ACC112 (cell line): ENCODE results near the gene RFTN1.

Source experiments
- H2AFZ ChIP-seq: fragments of 200-600 bp; sonication (generic); one replicate; pipeline ENCODE4 v1.6.0; 2017; ENCODE audit warnings: antibody characterized with exemption, low read length; ENCODE audit not compliant: unreplicated experiment
- H3K27ac ChIP-seq: fragments of 200-600 bp; sonication (generic); 2 replicates; pipeline ENCODE4 v1.5.1; 2014; ENCODE audit warnings: low read depth, mild to moderate bottlenecking, antibody characterized with exemption, low read length, moderate library complexity
- H3K27me3 ChIP-seq: fragments of 200-600 bp; sonication (generic); 2 replicates; pipeline ENCODE4 v1.6.1; 2014; ENCODE audit warnings: mild to moderate bottlenecking, antibody characterized with exemption, low read length, moderate library complexity, mixed read lengths; ENCODE audit not compliant: insufficient read depth
- H3K36me3 ChIP-seq: fragments of 200-600 bp; sonication (generic); 2 replicates; pipeline ENCODE4 v1.6.1; 2016; ENCODE audit warnings: mild to moderate bottlenecking, antibody characterized with exemption, low read length, moderate library complexity, mixed read lengths; ENCODE audit not compliant: insufficient read depth
- H3K4me1 ChIP-seq: fragments of 200-600 bp; sonication (generic); one replicate; pipeline ENCODE4 v1.6.1; 2016; ENCODE audit warnings: low read length, mixed read lengths; ENCODE audit not compliant: insufficient read depth, unreplicated experiment, control insufficient read depth
- H3K4me3 ChIP-seq: fragments of 200-600 bp; sonication (generic); 2 replicates; pipeline ENCODE4 v1.5.1; 2014; ENCODE audit warnings: mild to moderate bottlenecking, low read depth, low read length
- H3K79me2 ChIP-seq: fragments of 200-600 bp; sonication (generic); one replicate; pipeline ENCODE4 v1.6.0; 2016; ENCODE audit warnings: low read length; ENCODE audit not compliant: control insufficient read depth, unreplicated experiment, insufficient read depth

Gene RFTN1

GRCh38 chr3:16277471-16277870 is 236.0 kb downstream of the RFTN1 start:
- H2AFZ ChIP-seq, result no peak overlapping the region
- H3K36me3 ChIP-seq, result no peaks in the 10 kb centered on the region; the same call in 1 of the 2 replicates
- no peak overlapping the region for H3K4me3 ChIP-seq
- no peaks in the 10 kb centered on the region for H3K4me1 ChIP-seq
- H3K79me2 ChIP-seq, result no peaks in the 10 kb centered on the region
- H3K27me3 ChIP-seq, result no peaks in the 10 kb centered on the region
- H3K27ac ChIP-seq, result no peak overlapping the region

DNA sequence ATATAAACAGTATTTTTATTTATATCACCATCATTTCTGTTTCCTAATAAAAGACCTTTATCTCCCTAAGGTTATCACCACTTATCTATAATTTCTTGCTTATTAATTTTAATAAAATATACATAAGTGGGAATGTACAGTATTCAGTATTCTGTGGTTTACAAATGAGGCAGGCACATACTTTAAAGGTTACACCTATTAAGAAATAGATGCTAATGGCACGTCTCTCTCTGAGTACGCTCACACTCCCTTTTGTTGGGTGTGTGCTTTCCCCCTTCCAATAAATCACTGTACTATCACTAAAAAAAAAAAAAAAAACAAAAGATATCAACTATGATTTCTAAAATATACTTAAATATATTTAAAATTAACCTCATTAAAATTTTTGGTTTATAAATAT is 239.6 kb downstream of the RFTN1 start:
- no peak overlapping the region for H3K4me3 ChIP-seq
- no peak overlapping the region for H2AFZ ChIP-seq
- peaks cover 7% of the 10 kb centered on the region; the same call in 1 of the 2 replicates for H3K36me3 ChIP-seq
- H3K79me2 ChIP-seq, result peaks cover under 1% of the 10 kb centered on the region
- no peaks in the 10 kb centered on the region for H3K27me3 ChIP-seq
- no peak overlapping the region for H3K27ac ChIP-seq
- no peaks in the 10 kb centered on the region for H3K4me1 ChIP-seq

GRCh38 chr3:16272588-16272987 is 240.9 kb downstream of the RFTN1 start:
- H3K4me1 ChIP-seq, result no peaks in the 10 kb centered on the region
- H2AFZ ChIP-seq, result no peak overlapping the region
- peaks cover 7% of the 10 kb centered on the region for H3K79me2 ChIP-seq
- no peak overlapping the region for H3K27ac ChIP-seq
- H3K27me3 ChIP-seq, result no peaks in the 10 kb centered on the region
- peaks cover 7% of the 10 kb centered on the region; the same call in 1 of the 2 replicates for H3K36me3 ChIP-seq
- no peak overlapping the region for H3K4me3 ChIP-seq

DNA sequence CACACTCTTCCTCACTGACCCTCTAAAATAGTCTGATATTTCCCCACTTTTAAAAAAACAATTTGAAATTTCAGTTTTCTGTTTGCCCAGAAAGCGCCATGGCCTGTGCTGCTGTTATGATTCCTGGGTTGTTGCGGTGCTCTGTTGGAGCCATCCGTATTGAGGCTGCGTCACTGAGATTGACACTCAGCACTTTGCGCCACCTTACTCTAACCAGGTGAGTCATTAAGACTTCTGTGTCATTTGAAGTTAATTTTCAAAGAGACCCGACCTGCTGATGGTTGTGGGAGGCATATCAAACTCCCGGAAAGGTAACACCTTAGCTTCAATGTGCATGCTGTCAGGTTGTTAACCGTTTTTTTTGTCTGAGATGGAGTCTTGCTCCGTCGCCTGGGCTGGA is 242.6 kb downstream of the RFTN1 start:
- H3K27me3 ChIP-seq, result no peaks in the 10 kb centered on the region
- H3K4me1 ChIP-seq, result peaks cover 17% of the 10 kb centered on the region
- H3K79me2 ChIP-seq, result peaks cover 22% of the 10 kb centered on the region
- no peak overlapping the region for H2AFZ ChIP-seq
- 0 out of 2 replicates have a peak, but pooled peaks cover 7% of the 10 kb centered on the region for H3K36me3 ChIP-seq
- H3K27ac ChIP-seq, result no peak overlapping the region
- no peak overlapping the region for H3K4me3 ChIP-seq

- Histone ChIP-seq H3K79me2 (peaks cover 59% of the 10 kb centered on the region), H3K27ac (no peak overlapping the region), H3K4me1 (peaks cover 29% of the 10 kb centered on the region), H3K36me3 (0 out of 2 replicates have a peak, but pooled peaks cover 2% of the 10 kb centered on the region), H3K4me3 (peak overlapping the region; percentile 100), H2AFZ (no peak overlapping the region), H3K27me3 (no peaks in the 10 kb centered on the region)
These were observed 246.8 kb downstream of the RFTN1 start for GRCh38 chr3:16266714-16267113.
